Measurements from ENCODE around the gene LHCGR.

The LHCGR gene

DNA sequence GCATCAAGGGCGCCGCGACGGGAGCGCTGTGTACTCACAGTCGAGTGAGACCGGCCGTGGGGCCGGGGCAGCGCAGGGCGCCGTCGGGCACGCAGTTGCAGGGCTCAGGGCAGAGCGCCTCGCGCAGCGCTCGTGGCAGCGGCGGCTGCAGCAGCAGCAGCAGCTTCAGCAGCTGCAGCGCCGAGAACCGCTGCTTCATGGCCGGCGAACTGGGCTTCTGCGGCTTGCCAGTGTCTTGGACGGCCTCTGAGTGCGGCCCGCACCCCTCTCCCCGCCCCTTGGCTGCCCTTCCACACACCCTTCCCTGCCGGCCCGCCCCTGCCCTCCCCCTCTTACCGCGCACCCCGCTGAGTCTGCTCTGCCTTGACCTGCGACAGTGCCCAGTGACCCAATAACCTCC lies at the start of gene LHCGR:
Gene LHCGR, minus strand, starts transcription at position 252 of the 400 bp plus-strand sequence. Its CDS starts 53 bp downstream, at position 199.
- DNase-seq (ENCODE audit: low read depth in 4 of 4, low spot score in 1 of 4): no peak

DNA sequence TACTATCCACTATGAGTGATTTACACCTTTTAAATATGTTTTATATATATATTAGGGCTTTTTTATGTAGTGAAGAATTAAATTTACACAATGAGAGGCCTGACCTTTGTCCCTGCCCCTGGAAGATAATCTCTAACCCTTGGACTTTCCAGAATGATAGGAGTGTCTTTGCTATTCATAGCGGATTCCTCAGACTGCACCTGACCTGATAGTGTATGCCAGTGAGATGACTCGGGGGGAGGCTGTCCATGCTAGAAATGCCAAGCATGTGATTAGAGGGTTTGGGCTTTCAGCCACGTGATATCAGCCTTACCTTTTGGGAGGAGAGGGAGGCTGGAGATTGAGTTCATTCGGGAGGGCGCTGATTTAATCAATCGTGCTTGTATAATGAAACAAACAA lies 44.1 kb upstream of the LHCGR start:
- no peak for DNase-seq (ENCODE audit: low read depth in 4 of 4, low spot score in 1 of 4)

DNA sequence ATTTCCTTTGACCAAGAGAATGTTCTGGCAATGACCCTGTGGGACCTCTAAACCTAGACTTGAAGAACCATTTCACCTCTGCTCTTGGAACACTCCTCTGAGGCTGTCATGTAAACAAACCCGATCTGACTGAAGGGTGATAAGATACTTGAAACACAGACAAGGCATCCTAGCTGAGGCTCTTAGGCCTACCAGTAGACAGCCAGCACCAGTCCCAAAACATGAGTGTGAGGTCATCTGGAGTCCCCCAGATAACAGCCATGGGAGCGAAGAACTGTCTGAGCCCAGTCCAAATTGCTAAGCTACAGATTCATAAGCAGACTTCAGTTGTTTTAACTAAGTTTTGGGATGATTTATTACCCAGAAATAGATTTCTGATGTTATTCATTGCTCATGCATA lies 39.5 kb upstream of the LHCGR start:
- no peak for DNase-seq (ENCODE audit: low read depth in 4 of 4, low spot score in 1 of 4)

DNA sequence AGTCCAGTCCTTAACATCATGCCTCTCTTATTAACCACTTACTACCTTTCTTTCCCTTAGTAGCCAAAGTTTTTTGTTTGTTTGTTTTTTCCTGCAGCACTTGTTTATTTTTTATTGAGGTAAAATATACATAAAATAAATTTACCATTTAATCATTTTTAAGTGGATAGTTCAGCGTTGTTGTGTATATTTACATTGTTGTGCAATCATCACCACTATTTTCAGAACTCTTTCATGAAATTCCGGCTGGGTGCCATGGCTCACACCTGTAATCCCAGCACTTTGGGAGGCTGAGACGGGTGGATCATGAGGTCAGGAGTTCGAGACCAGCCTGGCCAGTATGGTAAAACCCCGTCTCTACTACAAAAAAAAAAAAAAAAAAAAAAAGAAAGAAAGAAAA lies 38.1 kb upstream of the LHCGR start:
- no peak for DNase-seq (ENCODE audit: low read depth in 4 of 4, low spot score in 1 of 4)

GRCh38 chr2:48792030-48792429 lies 36.5 kb upstream of the LHCGR start:
- DNase-seq (ENCODE audit: low read depth in 4 of 4, low spot score in 1 of 4): no peak

- DNase-seq (ENCODE audit: low read depth in 4 of 4, low spot score in 1 of 4): no peak
Observed at GRCh38 chr2:48790407-48791170, 35.1 kb upstream of the LHCGR start.

DNA sequence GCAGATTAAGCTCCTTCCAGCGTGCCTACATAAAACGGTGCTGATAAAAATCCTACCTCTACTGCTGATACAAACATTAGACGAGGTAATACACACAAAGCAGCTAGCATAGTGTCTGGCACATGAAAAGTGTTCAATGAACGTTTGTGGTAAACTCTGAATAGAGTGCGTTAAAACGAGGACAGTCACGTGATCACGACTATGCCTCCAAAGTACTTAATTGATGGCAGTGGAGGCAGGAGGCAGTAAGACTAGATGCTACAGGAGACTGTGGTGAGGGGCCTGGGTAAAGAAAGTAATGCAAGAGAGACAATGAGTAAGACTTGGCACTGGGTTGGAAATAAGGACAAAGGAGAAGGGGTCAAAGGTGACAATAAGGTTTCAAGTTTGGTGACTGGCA lies 32.1 kb upstream of the LHCGR start:
- DNase-seq (ENCODE audit: low read depth in 4 of 4, low spot score in 1 of 4): no peak

- no peak for DNase-seq (ENCODE audit: low read depth in 4 of 4, low spot score in 1 of 4)
Observed at GRCh38 chr2:48781366-48781765, 25.8 kb upstream of the LHCGR start.

- DNase-seq (ENCODE audit: low read depth in 4 of 4, low spot score in 1 of 4): no peak
Observed at GRCh38 chr2:48779019-48779716, 23.6 kb upstream of the LHCGR start.

DNA sequence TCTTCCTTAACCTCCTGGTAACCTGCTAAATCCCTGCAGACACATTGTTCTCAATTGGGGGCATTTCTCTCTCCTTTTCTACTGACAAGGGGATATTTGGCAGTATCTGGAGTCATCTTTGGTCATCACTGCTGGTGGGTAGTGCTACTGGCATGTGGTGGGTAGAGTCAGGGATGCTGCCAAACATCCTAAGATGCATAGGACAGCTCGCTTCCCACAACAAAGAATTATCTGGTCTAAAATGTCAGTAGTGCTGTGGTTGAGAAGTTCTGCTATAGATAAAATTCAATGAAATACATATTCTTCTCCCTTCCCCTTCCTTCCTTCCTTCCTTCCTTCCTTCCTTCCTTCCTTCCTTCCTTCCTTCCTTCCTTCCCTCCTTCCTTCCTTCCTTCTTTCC lies 18.7 kb upstream of the LHCGR start:
- no peak for DNase-seq (ENCODE audit: low read depth in 4 of 4, low spot score in 1 of 4)

- no peak for DNase-seq (ENCODE audit: low read depth in 4 of 4, low spot score in 1 of 4)
Observed at GRCh38 chr2:48771241-48772014, 15.9 kb upstream of the LHCGR start.

DNA sequence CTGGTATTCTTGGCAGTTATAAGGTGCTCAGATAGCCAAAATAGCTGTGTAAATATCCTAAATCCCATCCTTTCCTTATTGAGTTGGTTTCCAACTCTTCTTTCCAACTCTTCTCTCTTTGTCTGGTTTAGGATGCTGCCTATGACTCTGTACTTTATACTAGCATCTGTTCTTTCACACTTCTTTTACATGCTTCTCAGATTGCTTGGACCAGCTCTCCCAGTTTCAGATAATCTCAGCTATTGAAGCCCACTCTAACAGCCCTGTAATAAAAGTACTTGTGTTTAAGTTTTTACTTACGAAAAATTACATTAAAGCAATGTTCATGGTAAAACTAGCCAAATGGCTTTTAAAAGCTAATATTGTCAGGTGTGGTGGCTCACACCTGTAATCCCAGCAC lies 14.7 kb upstream of the LHCGR start:
- DNase-seq (ENCODE audit: low read depth in 4 of 4, low spot score in 1 of 4): no peak

- DNase-seq (ENCODE audit: low read depth in 4 of 4, low spot score in 1 of 4): no peak
Observed at GRCh38 chr2:48768669-48769068, 13.1 kb upstream of the LHCGR start.

DNA sequence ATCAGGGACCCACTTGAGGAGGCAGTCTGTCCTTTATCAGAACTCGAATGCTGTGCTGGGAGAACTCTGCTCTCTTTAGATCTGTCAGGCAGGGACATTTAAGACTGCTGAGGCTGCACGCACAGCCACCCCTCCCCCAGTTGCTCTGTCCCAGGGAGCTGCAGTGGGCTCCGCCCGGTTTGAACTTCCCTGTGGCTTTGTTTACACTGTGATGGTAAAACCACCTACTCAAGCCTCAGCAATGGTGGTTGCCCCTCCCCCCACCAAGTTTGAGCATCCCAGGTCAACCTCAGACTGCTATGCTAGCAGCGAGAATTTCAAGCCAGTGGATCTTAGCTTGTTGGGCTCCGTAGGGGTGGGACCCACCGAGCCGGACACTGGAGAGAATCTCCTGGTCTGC lies 11.8 kb upstream of the LHCGR start:
- no peak for DNase-seq (ENCODE audit: low read depth in 4 of 4, low spot score in 1 of 4)

DNA sequence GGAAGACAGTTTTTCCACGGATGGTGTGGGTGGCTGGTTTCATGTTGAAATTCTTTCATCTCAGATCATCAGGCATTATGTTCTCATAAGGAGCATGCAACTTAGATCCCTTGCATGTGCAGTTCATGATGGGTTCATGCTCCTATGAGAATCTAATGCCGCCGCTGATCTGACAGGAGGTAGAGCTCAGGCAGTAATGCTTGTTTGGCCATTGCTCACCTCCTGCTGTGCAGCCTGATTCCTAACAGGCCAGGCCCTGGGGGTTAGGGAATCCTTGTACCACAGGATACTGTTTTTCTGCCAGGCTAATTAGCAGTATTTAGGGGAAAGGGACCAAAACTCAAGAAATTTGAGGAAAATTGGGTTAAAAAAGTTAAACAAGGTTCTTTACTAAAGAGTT lies 5.3 kb upstream of the LHCGR start:
- no peak for DNase-seq (ENCODE audit: low read depth in 4 of 4, low spot score in 1 of 4)

DNA sequence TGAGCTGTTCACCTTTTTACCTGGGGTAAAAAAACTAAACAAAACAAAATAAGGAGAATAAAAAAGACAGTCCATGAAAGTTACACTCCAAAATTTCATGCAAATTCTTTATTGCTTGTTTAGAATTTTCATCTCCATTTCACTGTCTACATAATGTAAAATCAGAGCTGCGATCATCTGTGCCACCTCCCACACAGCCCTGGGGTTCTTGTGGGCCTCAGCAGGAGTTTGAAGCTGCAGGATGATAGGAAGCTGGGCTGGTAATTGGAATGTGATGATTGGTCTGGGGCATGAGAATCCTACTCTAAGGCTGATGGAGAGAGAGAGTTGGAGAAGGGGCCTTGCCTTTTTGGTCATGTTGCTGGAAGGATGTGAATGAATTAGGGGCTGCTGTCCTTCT lies 4.2 kb upstream of the LHCGR start:
- no peak for DNase-seq (ENCODE audit: low read depth in 4 of 4, low spot score in 1 of 4)

GRCh38 chr2:48756289-48756688 lies 765 bp upstream of the LHCGR start:
- DNase-seq (ENCODE audit: low read depth in 4 of 4, low spot score in 1 of 4): no peak

DNA sequence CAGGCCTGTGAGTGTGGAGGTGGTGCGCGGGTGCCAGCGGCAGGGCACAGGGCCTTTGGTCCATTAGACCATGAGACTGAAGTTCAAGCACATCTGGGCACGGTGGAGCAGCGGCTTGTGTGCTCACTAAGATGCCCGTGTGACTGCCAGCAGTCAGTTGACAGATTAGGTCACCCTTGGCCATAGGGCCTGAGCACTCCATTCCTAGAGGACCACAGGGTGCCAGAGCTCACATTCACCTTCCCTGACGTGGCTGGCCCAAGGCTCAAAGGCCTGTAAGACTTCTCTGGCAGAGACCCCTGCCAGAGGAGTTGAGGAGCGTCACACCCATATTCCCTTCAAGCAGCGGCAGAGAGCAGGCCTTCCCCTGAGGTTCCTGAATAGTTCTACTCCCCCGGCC lies 650 bp downstream of the LHCGR start:
- DNase-seq (ENCODE audit: low read depth in 4 of 4, low spot score in 1 of 4): no peak

- no peak for DNase-seq (ENCODE audit: low read depth in 4 of 4, low spot score in 1 of 4)
Observed at GRCh38 chr2:48753228-48753627, 2.3 kb downstream of the LHCGR start.

DNA sequence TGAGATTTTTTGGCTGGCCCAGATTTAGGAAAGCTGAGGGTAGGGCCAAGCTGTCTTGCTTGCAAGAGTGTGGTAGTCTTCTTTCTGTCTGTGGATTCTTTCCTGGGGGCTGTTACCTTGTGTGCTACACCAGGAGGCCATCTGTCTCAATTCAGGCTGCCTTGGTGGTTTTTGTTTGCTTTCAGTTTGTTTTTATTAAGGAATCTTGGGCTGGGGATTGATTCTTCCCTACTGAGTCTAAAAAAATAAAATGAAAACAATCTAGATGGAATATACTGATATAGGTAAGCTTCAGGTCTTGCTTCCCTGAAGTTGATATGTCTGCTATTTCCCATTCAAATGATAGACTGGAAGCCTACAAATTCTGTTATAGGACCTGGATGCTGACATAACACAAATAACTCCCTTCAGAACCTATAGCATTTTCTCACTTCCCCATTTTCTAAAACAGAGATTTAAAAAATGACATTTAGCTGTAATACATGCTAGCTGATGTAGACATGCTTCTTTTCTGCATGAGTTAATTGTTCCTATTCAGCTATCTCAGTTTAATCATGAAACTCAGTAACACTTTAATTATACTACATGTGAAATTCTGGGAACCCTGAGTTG lies 5.3 kb downstream of the LHCGR start:
- DNase-seq (ENCODE audit: low read depth in 4 of 4, low spot score in 1 of 4): no peak

DNA sequence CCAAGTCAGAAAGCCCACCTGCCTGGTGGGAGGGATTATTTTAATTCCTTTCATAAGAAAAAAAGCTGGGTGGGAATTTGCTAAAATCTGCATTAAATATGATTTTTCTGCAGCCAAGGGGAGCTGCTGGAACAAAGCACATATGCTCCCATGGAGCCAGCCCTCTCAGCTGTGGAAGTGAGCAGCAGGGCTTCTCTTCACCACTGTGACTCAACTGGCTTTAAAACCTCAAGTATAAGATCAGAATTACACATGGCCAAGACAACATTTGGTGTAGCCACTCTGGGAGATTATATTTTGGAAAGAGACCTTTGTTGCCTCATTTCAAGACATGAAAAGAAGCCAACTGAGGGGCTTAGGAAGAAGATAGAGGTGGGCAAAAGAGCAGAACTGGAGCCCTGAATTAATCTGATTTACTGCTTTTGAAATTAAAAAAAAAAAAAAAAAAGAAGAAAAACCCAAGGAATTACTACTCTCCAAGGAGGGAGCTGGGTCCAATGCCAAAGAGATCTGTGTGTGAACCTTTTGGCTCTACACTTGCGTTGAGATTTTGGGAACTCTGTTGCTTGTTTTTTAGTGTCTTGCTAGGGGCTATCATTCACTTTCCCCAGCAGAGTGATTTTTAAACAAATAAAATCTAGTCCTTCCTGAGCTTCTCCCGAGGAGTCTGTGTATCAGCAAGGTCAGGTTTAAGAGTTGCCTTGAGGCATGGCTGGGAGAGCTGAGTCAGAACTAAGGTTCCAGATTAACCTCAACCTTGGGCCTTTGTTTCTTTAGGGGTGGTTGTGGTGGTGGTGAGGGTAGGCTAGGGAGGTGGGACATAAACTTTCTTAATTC lies 6.0 kb downstream of the LHCGR start:
- DNase-seq (ENCODE audit: low read depth in 4 of 4, low spot score in 1 of 4): no peak
